ENCODE data around the gene DBNDD1. TPM values are rescaled to one million over a fixed set of nuclear protein-coding genes. Genes with fewer than 3 reads are reported as not detected.

The DBNDD1 gene
- total and polyA plus RNA-seq, 4 donors = 0.09 to 1.5 (median 0.82) TPM

DNA sequence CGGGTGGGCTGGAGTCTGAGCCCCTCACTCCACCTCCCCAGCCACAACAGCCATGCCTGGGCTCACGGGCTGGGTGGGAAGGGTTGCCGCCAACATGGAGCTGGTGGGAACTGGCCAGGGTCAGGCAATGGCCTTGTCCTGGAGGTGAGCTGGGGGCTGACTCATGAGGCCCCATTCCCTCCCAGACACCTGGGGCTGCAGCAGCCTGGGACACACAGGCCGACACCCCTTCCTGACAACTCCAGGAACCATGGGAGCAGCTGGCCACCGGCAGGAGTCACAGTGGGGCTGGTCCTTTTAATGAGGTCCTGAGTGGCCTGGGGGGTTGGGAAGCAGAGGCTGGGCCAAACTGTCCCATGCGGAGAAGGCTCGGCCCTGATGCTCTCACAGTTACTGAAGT is 12.2 kb downstream of the DBNDD1 start (continued):
- TF ChIP-seq, protein P1, sequence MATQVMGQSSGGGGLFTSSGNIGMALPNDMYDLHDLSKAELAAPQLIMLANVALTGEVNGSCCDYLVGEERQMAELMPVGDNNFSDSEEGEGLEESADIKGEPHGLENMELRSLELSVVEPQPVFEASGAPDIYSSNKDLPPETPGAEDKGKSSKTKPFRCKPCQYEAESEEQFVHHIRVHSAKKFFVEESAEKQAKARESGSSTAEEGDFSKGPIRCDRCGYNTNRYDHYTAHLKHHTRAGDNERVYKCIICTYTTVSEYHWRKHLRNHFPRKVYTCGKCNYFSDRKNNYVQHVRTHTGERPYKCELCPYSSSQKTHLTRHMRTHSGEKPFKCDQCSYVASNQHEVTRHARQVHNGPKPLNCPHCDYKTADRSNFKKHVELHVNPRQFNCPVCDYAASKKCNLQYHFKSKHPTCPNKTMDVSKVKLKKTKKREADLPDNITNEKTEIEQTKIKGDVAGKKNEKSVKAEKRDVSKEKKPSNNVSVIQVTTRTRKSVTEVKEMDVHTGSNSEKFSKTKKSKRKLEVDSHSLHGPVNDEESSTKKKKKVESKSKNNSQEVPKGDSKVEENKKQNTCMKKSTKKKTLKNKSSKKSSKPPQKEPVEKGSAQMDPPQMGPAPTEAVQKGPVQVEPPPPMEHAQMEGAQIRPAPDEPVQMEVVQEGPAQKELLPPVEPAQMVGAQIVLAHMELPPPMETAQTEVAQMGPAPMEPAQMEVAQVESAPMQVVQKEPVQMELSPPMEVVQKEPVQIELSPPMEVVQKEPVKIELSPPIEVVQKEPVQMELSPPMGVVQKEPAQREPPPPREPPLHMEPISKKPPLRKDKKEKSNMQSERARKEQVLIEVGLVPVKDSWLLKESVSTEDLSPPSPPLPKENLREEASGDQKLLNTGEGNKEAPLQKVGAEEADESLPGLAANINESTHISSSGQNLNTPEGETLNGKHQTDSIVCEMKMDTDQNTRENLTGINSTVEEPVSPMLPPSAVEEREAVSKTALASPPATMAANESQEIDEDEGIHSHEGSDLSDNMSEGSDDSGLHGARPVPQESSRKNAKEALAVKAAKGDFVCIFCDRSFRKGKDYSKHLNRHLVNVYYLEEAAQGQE (IDR thresholded peaks at IDR 0.05) = no peak
- TF ChIP-seq RXRA (IDR thresholded peaks at IDR 0.05) = no peak
- TF ChIP-seq JUND (IDR thresholded peaks at IDR 0.05) = no peak
- no peak for TF ChIP-seq RAD21 (IDR thresholded peaks at IDR 0.05)
- no peak for TF ChIP-seq EGR1 (IDR thresholded peaks at IDR 0.05; ENCODE audit: low read depth in 2 of 2)
- no peak for TF ChIP-seq SP1 (IDR thresholded peaks at IDR 0.05)
- TF ChIP-seq FOXA2 (IDR thresholded peaks at IDR 0.05) = no peak
- TF ChIP-seq FOXA1 (IDR thresholded peaks at IDR 0.05) = no peak
- TF ChIP-seq TAF1 (conservative IDR thresholded peaks at IDR 0.05) = no peak
- TF ChIP-seq NR2F2 (IDR thresholded peaks at IDR 0.05) = no peak
- TF ChIP-seq, protein P2, sequence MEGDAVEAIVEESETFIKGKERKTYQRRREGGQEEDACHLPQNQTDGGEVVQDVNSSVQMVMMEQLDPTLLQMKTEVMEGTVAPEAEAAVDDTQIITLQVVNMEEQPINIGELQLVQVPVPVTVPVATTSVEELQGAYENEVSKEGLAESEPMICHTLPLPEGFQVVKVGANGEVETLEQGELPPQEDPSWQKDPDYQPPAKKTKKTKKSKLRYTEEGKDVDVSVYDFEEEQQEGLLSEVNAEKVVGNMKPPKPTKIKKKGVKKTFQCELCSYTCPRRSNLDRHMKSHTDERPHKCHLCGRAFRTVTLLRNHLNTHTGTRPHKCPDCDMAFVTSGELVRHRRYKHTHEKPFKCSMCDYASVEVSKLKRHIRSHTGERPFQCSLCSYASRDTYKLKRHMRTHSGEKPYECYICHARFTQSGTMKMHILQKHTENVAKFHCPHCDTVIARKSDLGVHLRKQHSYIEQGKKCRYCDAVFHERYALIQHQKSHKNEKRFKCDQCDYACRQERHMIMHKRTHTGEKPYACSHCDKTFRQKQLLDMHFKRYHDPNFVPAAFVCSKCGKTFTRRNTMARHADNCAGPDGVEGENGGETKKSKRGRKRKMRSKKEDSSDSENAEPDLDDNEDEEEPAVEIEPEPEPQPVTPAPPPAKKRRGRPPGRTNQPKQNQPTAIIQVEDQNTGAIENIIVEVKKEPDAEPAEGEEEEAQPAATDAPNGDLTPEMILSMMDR (IDR thresholded peaks at IDR 0.05; ENCODE audit: low read depth, low read length, missing input control) = no peak
- TF ChIP-seq GABPA (IDR thresholded peaks at IDR 0.05 in 1 of 2, conservative IDR thresholded peaks at IDR 0.05 in 1 of 2) = no peak

- Histone ChIP-seq H3K9me3 (ENCODE audit: control insufficient read depth in 4 of 4, low read length in 3 of 4) (no peaks in the 10 kb centered on the region), H3K27ac (ENCODE audit: low read depth in 1 of 2, low read length in 2 of 2) (no peak overlapping the region), H3K4me3 (ENCODE audit: low read depth in 1 of 3, low read length in 3 of 3) (no peak overlapping the region), H3K4me1 (ENCODE audit: control insufficient read depth in 4 of 4, insufficient read depth in 4 of 4, low read length in 3 of 4) (no peaks in the 10 kb centered on the region), H3K9ac (ENCODE audit: low read depth in 1 of 2, low read length in 2 of 2) (no peak overlapping the region), H3K27me3 (ENCODE audit: control insufficient read depth in 4 of 4, insufficient read depth in 4 of 4, low read length in 3 of 4) (no peaks in the 10 kb centered on the region), H3K36me3 (ENCODE audit: control insufficient read depth in 4 of 4, insufficient read depth in 3 of 4, low read depth in 1 of 4, low read length in 3 of 4) (no peaks in the 10 kb centered on the region)
- TF ChIP-seq, protein P3, sequence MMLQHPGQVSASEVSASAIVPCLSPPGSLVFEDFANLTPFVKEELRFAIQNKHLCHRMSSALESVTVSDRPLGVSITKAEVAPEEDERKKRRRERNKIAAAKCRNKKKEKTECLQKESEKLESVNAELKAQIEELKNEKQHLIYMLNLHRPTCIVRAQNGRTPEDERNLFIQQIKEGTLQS (IDR thresholded peaks at IDR 0.05) = no peak
- TF ChIP-seq FOXA1 (IDR thresholded peaks at IDR 0.05) = no peak
- no peak for TF ChIP-seq YY1 (IDR thresholded peaks at IDR 0.05)
- no peak for TF ChIP-seq NR2F2 (IDR thresholded peaks at IDR 0.05)
- TF ChIP-seq, protein P2 (IDR thresholded peaks at IDR 0.05; ENCODE audit: low read depth, low read length, missing input control) = no peak
- TF ChIP-seq RXRA (IDR thresholded peaks at IDR 0.05) = no peak
- no peak for TF ChIP-seq FOXA2 (IDR thresholded peaks at IDR 0.05)
- no peak for TF ChIP-seq HNF4G (IDR thresholded peaks at IDR 0.05)
- TF ChIP-seq EGR1 (IDR thresholded peaks at IDR 0.05; ENCODE audit: low read depth in 2 of 2) = no peak
- TF ChIP-seq HNF4A (conservative IDR thresholded peaks at IDR 0.05) = no peak
- TF ChIP-seq RAD21 (IDR thresholded peaks at IDR 0.05) = no peak
- TF ChIP-seq JUND (IDR thresholded peaks at IDR 0.05) = no peak
- TF ChIP-seq, protein P4, sequence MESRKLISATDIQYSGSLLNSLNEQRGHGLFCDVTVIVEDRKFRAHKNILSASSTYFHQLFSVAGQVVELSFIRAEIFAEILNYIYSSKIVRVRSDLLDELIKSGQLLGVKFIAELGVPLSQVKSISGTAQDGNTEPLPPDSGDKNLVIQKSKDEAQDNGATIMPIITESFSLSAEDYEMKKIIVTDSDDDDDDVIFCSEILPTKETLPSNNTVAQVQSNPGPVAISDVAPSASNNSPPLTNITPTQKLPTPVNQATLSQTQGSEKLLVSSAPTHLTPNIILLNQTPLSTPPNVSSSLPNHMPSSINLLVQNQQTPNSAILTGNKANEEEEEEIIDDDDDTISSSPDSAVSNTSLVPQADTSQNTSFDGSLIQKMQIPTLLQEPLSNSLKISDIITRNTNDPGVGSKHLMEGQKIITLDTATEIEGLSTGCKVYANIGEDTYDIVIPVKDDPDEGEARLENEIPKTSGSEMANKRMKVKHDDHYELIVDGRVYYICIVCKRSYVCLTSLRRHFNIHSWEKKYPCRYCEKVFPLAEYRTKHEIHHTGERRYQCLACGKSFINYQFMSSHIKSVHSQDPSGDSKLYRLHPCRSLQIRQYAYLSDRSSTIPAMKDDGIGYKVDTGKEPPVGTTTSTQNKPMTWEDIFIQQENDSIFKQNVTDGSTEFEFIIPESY (IDR thresholded peaks at IDR 0.05) = no peak
- TF ChIP-seq, protein P1 (IDR thresholded peaks at IDR 0.05) = no peak
- 96% methylated on average over 37 of the region's 37 CpGs for WGBS
- DNase-seq (ENCODE audit: low spot score) = no peak
These were observed 13.1 kb downstream of the DBNDD1 start for GRCh38 chr16:90005956-90006663.
